H9 (cell line): ENCODE results near the gene FOXO6. TPM values are rescaled to one million over a fixed set of nuclear protein-coding genes. Genes with fewer than 3 reads are reported as not detected.
A peak's percentile ranks its signal among the peaks of the same experiment; 100 is the strongest.

Experiments
- DNase-seq: peaks from one replicate; pipeline ENCODE4 v3.0.0-alpha.2; 2017
- H2AFZ ChIP-seq: one replicate; pipeline ENCODE4 v1.6.1; 2013; ENCODE audit warnings: mild to moderate bottlenecking, low read length, control low read depth, moderate library complexity
- H2AK5ac ChIP-seq: 2 replicates; pipeline ENCODE4 v1.6.1; 2013; ENCODE audit warnings: low read length, control low read depth, mixed read lengths; ENCODE audit not compliant: insufficient read length
- H2BK120ac ChIP-seq: one replicate; pipeline ENCODE4 v1.6.1; 2013; ENCODE audit warnings: low read depth, mild to moderate bottlenecking, low read length, control low read depth, inconsistent platforms; ENCODE audit not compliant: poor library complexity, severe bottlenecking
- H2BK12ac ChIP-seq: 2 replicates; pipeline ENCODE4 v1.6.1; 2013; ENCODE audit warnings: low read length, control low read depth, mixed read lengths, low read depth; ENCODE audit not compliant: insufficient read length
- H2BK15ac ChIP-seq: 2 replicates; pipeline ENCODE4 v1.6.1; 2013; ENCODE audit warnings: low read depth, low read length, control low read depth
- H2BK20ac ChIP-seq: one replicate; pipeline ENCODE4 v1.6.1; 2013; ENCODE audit warnings: low read depth, mild to moderate bottlenecking, low read length, control low read depth, inconsistent platforms; ENCODE audit not compliant: poor library complexity, severe bottlenecking
- H2BK5ac ChIP-seq: 2 replicates; pipeline ENCODE4 v1.6.1; 2013; ENCODE audit warnings: low read length, control low read depth, mixed read lengths; ENCODE audit not compliant: insufficient read length
- H3K14ac ChIP-seq: 2 replicates; pipeline ENCODE4 v1.6.1; 2013; ENCODE audit warnings: low read length, control low read depth; ENCODE audit not compliant: insufficient read depth
- H3K18ac ChIP-seq: 2 replicates; pipeline ENCODE4 v1.6.1; 2013; ENCODE audit warnings: low read depth, mild to moderate bottlenecking, mixed read lengths, low read length, control low read depth; ENCODE audit not compliant: insufficient read length
- H3K23ac ChIP-seq: 2 replicates; pipeline ENCODE4 v1.6.1; 2013; ENCODE audit warnings: low read length, control low read depth, mixed read lengths, low read depth; ENCODE audit not compliant: insufficient read length
- H3K23me2 ChIP-seq: 2 replicates; pipeline ENCODE4 v1.6.1; 2013; ENCODE audit warnings: low read depth, mild to moderate bottlenecking, mixed read lengths, low read length, control low read depth; ENCODE audit not compliant: insufficient read length, poor library complexity, severe bottlenecking
- H3K27ac ChIP-seq: 2 replicates; pipeline ENCODE4 v1.5.1; 2013; ENCODE audit warnings: low read length, control low read depth, mixed read lengths, low read depth; ENCODE audit not compliant: insufficient read length
- H3K27me3 ChIP-seq: 2 replicates; pipeline ENCODE4 v1.6.1; 2013; ENCODE audit warnings: low read length, control low read depth, inconsistent platforms; ENCODE audit not compliant: insufficient read depth
- H3K4ac ChIP-seq: 2 replicates; pipeline ENCODE4 v1.6.1; 2013; ENCODE audit warnings: low read depth, mild to moderate bottlenecking, control low read depth, inconsistent platforms, low read length, moderate library complexity
- H3K4me1 ChIP-seq: 2 replicates; pipeline ENCODE4 v1.6.1; 2013; ENCODE audit warnings: low read length, control low read depth, inconsistent platforms; ENCODE audit not compliant: insufficient read depth
- H3K4me2 ChIP-seq: 2 replicates; pipeline ENCODE4 v1.6.1; 2013; ENCODE audit warnings: low read length, control low read depth, mixed read lengths; ENCODE audit not compliant: insufficient read length, insufficient read depth
- H3K56ac ChIP-seq: 2 replicates; pipeline ENCODE4 v1.6.1; 2013; ENCODE audit warnings: low read depth, mild to moderate bottlenecking, mixed read lengths, low read length, control low read depth; ENCODE audit not compliant: insufficient read length
- H3K79me1 ChIP-seq: 2 replicates; pipeline ENCODE4 v1.6.1; 2013; ENCODE audit warnings: low read depth, mild to moderate bottlenecking, moderate library complexity, low read length, control low read depth, inconsistent platforms; ENCODE audit not compliant: insufficient read depth, poor library complexity, severe bottlenecking
- H3K79me2 ChIP-seq: 2 replicates; pipeline ENCODE4 v1.6.1; 2013; ENCODE audit warnings: low read length, control low read depth, inconsistent platforms; ENCODE audit not compliant: insufficient read depth
- H3K9ac ChIP-seq: 2 replicates; pipeline ENCODE4 v1.6.1; 2013; ENCODE audit warnings: low read length, control low read depth, mixed read lengths; ENCODE audit not compliant: insufficient read length; ENCODE audit errors: extremely low read depth
- H3K9me3 ChIP-seq: one replicate; pipeline ENCODE4 v1.6.1; 2013; ENCODE audit warnings: low read depth, low read length, inconsistent platforms; ENCODE audit not compliant: control insufficient read depth
- H3T11ph ChIP-seq: one replicate; pipeline ENCODE4 v1.6.1; 2013; ENCODE audit warnings: mild to moderate bottlenecking, low read length, control low read depth, inconsistent platforms
- H4K20me1 ChIP-seq: one replicate; pipeline ENCODE4 v1.6.1; 2013; ENCODE audit not compliant: control insufficient read depth, insufficient read length, insufficient read depth
- H4K5ac ChIP-seq: 2 replicates; pipeline ENCODE4 v1.6.1; 2013; ENCODE audit warnings: low read depth, mild to moderate bottlenecking, mixed read lengths, low read length, control low read depth; ENCODE audit not compliant: insufficient read length
- H4K8ac ChIP-seq: replicated peaks from 2 replicates; pipeline ENCODE4 v1.6.1; 2013; ENCODE audit warnings: low read length, control low read depth, mixed read lengths, low read depth; ENCODE audit not compliant: insufficient read length
- H4K91ac ChIP-seq: 2 replicates; pipeline ENCODE4 v1.6.1; 2013; ENCODE audit warnings: low read depth, mild to moderate bottlenecking, moderate library complexity, mixed read lengths, low read length, control low read depth; ENCODE audit not compliant: insufficient read length
- H3K27ac Mint-ChIP-seq, 3 experiments: 2 replicates in 2 of 3; 3 replicates in 1 of 3; pipeline ENCODE4 v1.8.0; 2020 to 2021; ENCODE audit warnings: mixed read lengths in 3 of 3, mild to moderate bottlenecking in 1 of 3, moderate library complexity in 1 of 3
- H3K27me3 Mint-ChIP-seq: 2 replicates; pipeline ENCODE4 v1.8.0; 2021; ENCODE audit warnings: low read depth, mild to moderate bottlenecking, moderate library complexity, mixed read lengths
- H3K36me3 Mint-ChIP-seq, 3 experiments: 2 replicates in 2 of 3; 3 replicates in 1 of 3; pipeline ENCODE4 v1.8.0; 2020 to 2021; ENCODE audit warnings: low read depth in 3 of 3, mixed read lengths in 3 of 3; ENCODE audit not compliant: insufficient read depth in 1 of 3
- H3K4me1 Mint-ChIP-seq, 2 experiments: 2 replicates each; pipeline ENCODE4 v1.8.0; 2020; ENCODE audit warnings: mixed read lengths in 2 of 2
- H3K4me3 Mint-ChIP-seq, 2 experiments: 2 replicates in 1 of 2; 3 replicates in 1 of 2; pipeline ENCODE4 v1.8.0; 2020 to 2021; ENCODE audit warnings: mild to moderate bottlenecking in 2 of 2, mixed read lengths in 2 of 2, moderate library complexity in 1 of 2
- H3K9me3 Mint-ChIP-seq, 2 experiments: 2 replicates in 1 of 2; 3 replicates in 1 of 2; pipeline ENCODE4 v1.8.0; 2020; ENCODE audit warnings: mild to moderate bottlenecking in 2 of 2, mixed read lengths in 2 of 2, moderate library complexity in 1 of 2
- WGBS: extraction: QIAGEN DNeasy Blood & Tissue Kit; methylation state at CpG from one replicate; pipeline ENCODE4 v1.1.7; 2013; ENCODE audit warnings: missing lambda C conversion rate, low lambda C conversion rate, mixed read lengths; ENCODE audit not compliant: insufficient read length; ENCODE audit errors: extremely low coverage; 5-methylcytosine and 5-hydroxymethylcytosine counted together
- total RNA-seq: library from RNA; stranded (reverse); gene quantifications from 2 replicates; pipeline ENCODE4 v1.2.1, GENCODE V29; 2021
- TF ChIP-seq, protein P1 (sequence below): fragments of 200-600 bp; sonication (generic); conservative IDR thresholded peaks from 3 replicates; pipeline ENCODE4 v1.8.0; 2021; ENCODE audit warnings: antibody characterized with exemption, mild to moderate bottlenecking

Gene FOXO6
- total RNA-seq, 1 experiment from 2014 or later, result 0.83 TPM

GRCh38 chr1:41319807-41320711 lies 41.2 kb upstream of the FOXO6 start:
- H3K4me2 ChIP-seq, result no peak overlapping the region
- H2AFZ ChIP-seq, result no peak overlapping the region
- no peak overlapping the region for H2BK5ac ChIP-seq
- no peaks in the 10 kb centered on the region for H3K9me3 ChIP-seq
- DNase-seq, result no peak
- no peak overlapping the region for H3K18ac ChIP-seq
- TF ChIP-seq, protein P1, sequence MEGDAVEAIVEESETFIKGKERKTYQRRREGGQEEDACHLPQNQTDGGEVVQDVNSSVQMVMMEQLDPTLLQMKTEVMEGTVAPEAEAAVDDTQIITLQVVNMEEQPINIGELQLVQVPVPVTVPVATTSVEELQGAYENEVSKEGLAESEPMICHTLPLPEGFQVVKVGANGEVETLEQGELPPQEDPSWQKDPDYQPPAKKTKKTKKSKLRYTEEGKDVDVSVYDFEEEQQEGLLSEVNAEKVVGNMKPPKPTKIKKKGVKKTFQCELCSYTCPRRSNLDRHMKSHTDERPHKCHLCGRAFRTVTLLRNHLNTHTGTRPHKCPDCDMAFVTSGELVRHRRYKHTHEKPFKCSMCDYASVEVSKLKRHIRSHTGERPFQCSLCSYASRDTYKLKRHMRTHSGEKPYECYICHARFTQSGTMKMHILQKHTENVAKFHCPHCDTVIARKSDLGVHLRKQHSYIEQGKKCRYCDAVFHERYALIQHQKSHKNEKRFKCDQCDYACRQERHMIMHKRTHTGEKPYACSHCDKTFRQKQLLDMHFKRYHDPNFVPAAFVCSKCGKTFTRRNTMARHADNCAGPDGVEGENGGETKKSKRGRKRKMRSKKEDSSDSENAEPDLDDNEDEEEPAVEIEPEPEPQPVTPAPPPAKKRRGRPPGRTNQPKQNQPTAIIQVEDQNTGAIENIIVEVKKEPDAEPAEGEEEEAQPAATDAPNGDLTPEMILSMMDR, result no peak
- H3T11ph ChIP-seq, result no peak overlapping the region
- no peak overlapping the region for H2BK120ac ChIP-seq
- H3K27ac Mint-ChIP-seq, result peak overlapping the region in 2 of 3 experiments; percentile 41 to 90; a peak in 4 of 7 replicates
- no peaks in the 10 kb centered on the region for H3K27me3 ChIP-seq
- H4K91ac ChIP-seq, result no peak overlapping the region
- no peak overlapping the region for H2BK15ac ChIP-seq
- H3K9me3 Mint-ChIP-seq, result no peaks in the 10 kb centered on the region
- H3K4me1 Mint-ChIP-seq, result peaks cover 17 to 18% of the 10 kb centered on the region in 2 experiments
- H3K4ac ChIP-seq, result no peak overlapping the region
- no peak overlapping the region for H2AK5ac ChIP-seq
- no peaks in the 10 kb centered on the region for H3K79me1 ChIP-seq
- WGBS, result no CpG with 5 or more reads among the region's 12 CpGs
- H3K23me2 ChIP-seq, result no peaks in the 10 kb centered on the region
- no peaks in the 10 kb centered on the region for H3K36me3 Mint-ChIP-seq
- H3K27me3 Mint-ChIP-seq, result peaks cover 8% of the 10 kb centered on the region
- no peak overlapping the region for H2BK20ac ChIP-seq
- no peak overlapping the region for H3K27ac ChIP-seq
- no peak overlapping the region for H4K8ac ChIP-seq
- no peaks in the 10 kb centered on the region for H4K20me1 ChIP-seq
- H3K4me3 Mint-ChIP-seq, result no peak overlapping the region; a peak in 1 of 5 replicates
- H4K5ac ChIP-seq, result no peak overlapping the region
- no peak overlapping the region for H3K56ac ChIP-seq
- H3K4me1 ChIP-seq, result peaks cover 2% of the 10 kb centered on the region; the same call in 1 of the 2 replicates
- no peak overlapping the region for H3K23ac ChIP-seq
- H3K79me2 ChIP-seq, result no peaks in the 10 kb centered on the region
- no peak overlapping the region for H2BK12ac ChIP-seq
- no peak overlapping the region for H3K9ac ChIP-seq
- no peak overlapping the region; the same call in 1 of the 2 replicates for H3K14ac ChIP-seq
